ENCODE results near the gene CTSA. TPM values are rescaled to one million over a fixed set of nuclear protein-coding genes. Genes with fewer than 3 reads are reported as not detected.
A peak's percentile ranks its signal among the peaks of the same experiment; 100 is the strongest.

Gene CTSA
- total and polyA plus RNA-seq, 9 of the 15 experiments (the other 6 are each of a cell fraction or from before 2014, with no cell fraction given) = 8.8 to 61.7 (median 28.3) TPM

DNA sequence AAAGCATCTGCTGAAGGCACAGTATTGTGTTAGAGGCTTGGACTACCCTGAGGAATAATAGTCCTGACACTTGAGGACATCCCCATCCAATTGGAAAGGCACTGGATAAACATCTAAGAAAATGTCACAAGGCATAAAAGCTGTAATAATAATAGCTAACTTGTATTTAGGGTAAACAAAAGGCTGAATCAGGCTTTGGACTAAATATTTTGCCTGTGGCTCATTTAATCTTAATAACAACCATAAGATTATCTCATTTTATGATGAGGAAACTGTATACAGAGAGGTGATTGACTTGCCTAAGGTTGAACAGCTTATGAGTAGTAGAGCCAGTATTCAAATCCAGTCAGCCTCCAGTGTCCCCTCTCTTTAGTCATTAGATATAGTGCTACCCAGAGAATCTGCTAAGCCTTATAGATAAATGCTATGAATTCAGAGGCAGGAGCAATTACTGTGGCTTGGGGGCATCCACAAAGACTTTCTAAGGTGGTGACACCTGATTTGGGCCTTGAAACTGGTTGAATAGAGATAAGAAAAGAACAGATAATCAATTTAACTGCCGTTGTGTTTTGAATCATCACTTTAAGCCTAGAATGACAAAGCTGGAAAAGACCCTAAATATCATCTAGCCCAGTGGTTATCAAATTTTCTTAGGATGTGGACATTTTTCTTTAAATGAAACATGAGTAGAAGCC is 17.6 kb upstream of the CTSA start (continued):
- no peak for TF ChIP-seq ZNF124 (CRISPR knock-in tag; IDR thresholded peaks at IDR 0.05)
- peak; percentile 73 for TF ChIP-seq CBFA2T3 (IDR thresholded peaks at IDR 0.05)
- TF ChIP-seq, protein P1, sequence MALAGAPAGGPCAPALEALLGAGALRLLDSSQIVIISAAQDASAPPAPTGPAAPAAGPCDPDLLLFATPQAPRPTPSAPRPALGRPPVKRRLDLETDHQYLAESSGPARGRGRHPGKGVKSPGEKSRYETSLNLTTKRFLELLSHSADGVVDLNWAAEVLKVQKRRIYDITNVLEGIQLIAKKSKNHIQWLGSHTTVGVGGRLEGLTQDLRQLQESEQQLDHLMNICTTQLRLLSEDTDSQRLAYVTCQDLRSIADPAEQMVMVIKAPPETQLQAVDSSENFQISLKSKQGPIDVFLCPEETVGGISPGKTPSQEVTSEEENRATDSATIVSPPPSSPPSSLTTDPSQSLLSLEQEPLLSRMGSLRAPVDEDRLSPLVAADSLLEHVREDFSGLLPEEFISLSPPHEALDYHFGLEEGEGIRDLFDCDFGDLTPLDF (CRISPR knock-in tag; IDR thresholded peaks at IDR 0.05) = no peak
- 0 out of 2 replicates have a peak, but pooled peaks have one; percentile 6 for TF ChIP-seq ZNF316 (IDR thresholded peaks at IDR 0.05)
- peak; percentile 53 for TF ChIP-seq ARID1B (IDR thresholded peaks at IDR 0.05)
- TF ChIP-seq BMI1 (IDR thresholded peaks at IDR 0.05; ENCODE audit: low read length) = no peak
- peak; percentile 44 for TF ChIP-seq CBFA2T2 (conservative IDR thresholded peaks at IDR 0.05)
- no peak for TF ChIP-seq XRCC3 (IDR thresholded peaks at IDR 0.05)
- 0 out of 2 replicates have a peak, but pooled peaks have one; percentile 12 for TF ChIP-seq NCOR1 (IDR thresholded peaks at IDR 0.05)
- TF ChIP-seq C11orf30 (IDR thresholded peaks at IDR 0.05; ENCODE audit: low read depth) = 0 out of 2 replicates have a peak, but pooled peaks have one; percentile 13
- TF ChIP-seq TFE3 (CRISPR knock-in tag; IDR thresholded peaks at IDR 0.05) = no peak
- TF ChIP-seq, protein P2, sequence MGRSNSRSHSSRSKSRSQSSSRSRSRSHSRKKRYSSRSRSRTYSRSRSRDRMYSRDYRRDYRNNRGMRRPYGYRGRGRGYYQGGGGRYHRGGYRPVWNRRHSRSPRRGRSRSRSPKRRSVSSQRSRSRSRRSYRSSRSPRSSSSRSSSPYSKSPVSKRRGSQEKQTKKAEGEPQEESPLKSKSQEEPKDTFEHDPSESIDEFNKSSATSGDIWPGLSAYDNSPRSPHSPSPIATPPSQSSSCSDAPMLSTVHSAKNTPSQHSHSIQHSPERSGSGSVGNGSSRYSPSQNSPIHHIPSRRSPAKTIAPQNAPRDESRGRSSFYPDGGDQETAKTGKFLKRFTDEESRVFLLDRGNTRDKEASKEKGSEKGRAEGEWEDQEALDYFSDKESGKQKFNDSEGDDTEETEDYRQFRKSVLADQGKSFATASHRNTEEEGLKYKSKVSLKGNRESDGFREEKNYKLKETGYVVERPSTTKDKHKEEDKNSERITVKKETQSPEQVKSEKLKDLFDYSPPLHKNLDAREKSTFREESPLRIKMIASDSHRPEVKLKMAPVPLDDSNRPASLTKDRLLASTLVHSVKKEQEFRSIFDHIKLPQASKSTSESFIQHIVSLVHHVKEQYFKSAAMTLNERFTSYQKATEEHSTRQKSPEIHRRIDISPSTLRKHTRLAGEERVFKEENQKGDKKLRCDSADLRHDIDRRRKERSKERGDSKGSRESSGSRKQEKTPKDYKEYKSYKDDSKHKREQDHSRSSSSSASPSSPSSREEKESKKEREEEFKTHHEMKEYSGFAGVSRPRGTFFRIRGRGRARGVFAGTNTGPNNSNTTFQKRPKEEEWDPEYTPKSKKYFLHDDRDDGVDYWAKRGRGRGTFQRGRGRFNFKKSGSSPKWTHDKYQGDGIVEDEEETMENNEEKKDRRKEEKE (IDR thresholded peaks at IDR 0.05; ENCODE audit: borderline replicate concordance in 1 of 2, control insufficient read depth in 1 of 2, low read depth in 2 of 2, low read length in 1 of 2) = no peak
- no peak for TF ChIP-seq HDAC6 (IDR thresholded peaks at IDR 0.05; ENCODE audit: low read depth, low read length)

All from K562 (cell line).